ENCODE data around the gene DDX1.

DNA sequence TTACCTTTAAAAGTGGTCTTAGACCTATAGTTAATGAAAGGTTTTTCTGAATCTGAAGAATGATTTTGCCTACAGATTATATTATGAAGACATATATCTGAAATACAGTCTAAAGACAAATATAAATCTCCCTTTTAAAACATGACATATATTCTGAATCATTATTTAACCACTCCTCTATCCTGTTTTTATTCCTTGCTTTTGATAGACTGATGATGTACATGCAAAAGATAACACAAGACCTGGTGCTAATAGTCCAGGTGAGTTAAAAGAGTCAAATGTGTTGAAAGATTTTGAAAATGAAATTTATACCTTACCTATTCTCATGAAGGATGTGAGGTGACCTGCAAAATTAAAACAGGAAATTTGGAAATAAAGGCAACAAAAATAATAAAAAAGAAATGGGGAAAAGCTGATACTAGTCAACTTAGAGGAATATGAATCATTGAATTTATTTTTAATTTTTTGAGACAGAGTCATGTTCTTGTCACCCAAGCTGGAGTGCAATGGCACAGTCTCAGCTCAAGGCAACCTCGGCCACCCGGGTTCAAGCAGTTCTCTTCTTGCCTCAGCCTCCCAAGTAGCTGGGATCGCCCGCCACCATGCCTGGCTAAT lies 29.3 kb downstream of the DDX1 start:
- TF ChIP-seq, protein P1, sequence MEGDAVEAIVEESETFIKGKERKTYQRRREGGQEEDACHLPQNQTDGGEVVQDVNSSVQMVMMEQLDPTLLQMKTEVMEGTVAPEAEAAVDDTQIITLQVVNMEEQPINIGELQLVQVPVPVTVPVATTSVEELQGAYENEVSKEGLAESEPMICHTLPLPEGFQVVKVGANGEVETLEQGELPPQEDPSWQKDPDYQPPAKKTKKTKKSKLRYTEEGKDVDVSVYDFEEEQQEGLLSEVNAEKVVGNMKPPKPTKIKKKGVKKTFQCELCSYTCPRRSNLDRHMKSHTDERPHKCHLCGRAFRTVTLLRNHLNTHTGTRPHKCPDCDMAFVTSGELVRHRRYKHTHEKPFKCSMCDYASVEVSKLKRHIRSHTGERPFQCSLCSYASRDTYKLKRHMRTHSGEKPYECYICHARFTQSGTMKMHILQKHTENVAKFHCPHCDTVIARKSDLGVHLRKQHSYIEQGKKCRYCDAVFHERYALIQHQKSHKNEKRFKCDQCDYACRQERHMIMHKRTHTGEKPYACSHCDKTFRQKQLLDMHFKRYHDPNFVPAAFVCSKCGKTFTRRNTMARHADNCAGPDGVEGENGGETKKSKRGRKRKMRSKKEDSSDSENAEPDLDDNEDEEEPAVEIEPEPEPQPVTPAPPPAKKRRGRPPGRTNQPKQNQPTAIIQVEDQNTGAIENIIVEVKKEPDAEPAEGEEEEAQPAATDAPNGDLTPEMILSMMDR (optimal IDR thresholded peaks at IDR 0.05 in 1 of 3, IDR thresholded peaks at IDR 0.05 in 1 of 3, conservative IDR thresholded peaks at IDR 0.05 in 1 of 3; ENCODE audit: extremely low read depth in 1 of 3, insufficient read depth in 2 of 3, low read length in 3 of 3), result no peak
- TF ChIP-seq EZH2 (IDR thresholded peaks at IDR 0.05; ENCODE audit: low read length), result no peak

All from keratinocyte (primary cell).